ENCODE data around the gene RANBP10. TPM values are rescaled to one million over a fixed set of nuclear protein-coding genes. Genes with fewer than 3 reads are reported as not detected.
A peak's percentile ranks its signal among the peaks of the same experiment; 100 is the strongest.

Gene RANBP10
- total and polyA plus RNA-seq, 2 of the 13 experiments (the other 11 are each of a cell fraction or from before 2014, with no cell fraction given): 9.2 to 22.7 TPM

DNA sequence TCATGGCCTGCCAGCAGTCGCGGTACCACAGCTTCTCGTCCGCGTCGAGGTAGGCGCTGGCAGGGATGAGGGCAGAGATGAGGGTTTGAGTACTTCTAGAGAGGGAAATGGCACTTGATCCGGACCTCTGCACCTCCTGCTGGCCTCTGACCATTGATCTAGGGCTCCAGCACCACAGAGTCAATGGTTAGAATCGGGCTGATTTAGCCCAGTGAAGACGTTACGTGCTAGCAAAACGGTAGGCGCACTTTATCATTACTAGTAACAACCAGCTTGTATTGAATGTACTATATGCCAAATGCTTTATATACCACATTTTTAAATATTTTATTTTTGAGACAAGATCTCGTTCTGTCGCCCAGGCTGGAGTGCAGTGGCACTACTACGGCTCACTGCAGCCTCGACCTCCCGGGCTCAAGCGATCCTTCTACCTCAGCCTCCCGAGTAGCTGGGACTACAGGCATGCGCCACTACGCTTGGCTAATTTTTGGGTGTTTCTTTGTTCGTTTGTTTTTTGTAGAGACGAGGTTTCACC lies 855 bp upstream of the RANBP10 start (continued):
- TF ChIP-seq TIGD3 (CRISPR knock-in tag; IDR thresholded peaks at IDR 0.05; ENCODE audit: borderline replicate concordance) (no peak), ATRX (CRISPR knock-in tag; IDR thresholded peaks at IDR 0.05; ENCODE audit: borderline replicate concordance) (0 out of 2 replicates have a peak, but pooled peaks have one; percentile 31), ZNF773 (CRISPR knock-in tag; IDR thresholded peaks at IDR 0.05; ENCODE audit: borderline replicate concordance) (no peak), ZNF563 (CRISPR knock-in tag; IDR thresholded peaks at IDR 0.05) (no peak), ZNF264 (CRISPR knock-in tag; IDR thresholded peaks at IDR 0.05) (no peak), KDM1A (CRISPR knock-in tag; IDR thresholded peaks at IDR 0.05) (no peak), PHB2 (IDR thresholded peaks at IDR 0.05; ENCODE audit: partially characterized antibody) (no peak), ZNF232 (CRISPR knock-in tag; IDR thresholded peaks at IDR 0.05; ENCODE audit: borderline replicate concordance) (0 out of 2 replicates have a peak, but pooled peaks have one; percentile 23), ZNF251 (CRISPR knock-in tag; IDR thresholded peaks at IDR 0.05) (no peak), ZNF616 (CRISPR knock-in tag; IDR thresholded peaks at IDR 0.05; ENCODE audit: low read depth) (no peak), SUZ12 (IDR thresholded peaks at IDR 0.05; ENCODE audit: low read depth, low read length) (no peak), MEIS1 (CRISPR knock-in tag; IDR thresholded peaks at IDR 0.05; ENCODE audit: borderline replicate concordance) (no peak), TAF1 (CRISPR knock-in tag; IDR thresholded peaks at IDR 0.05) (no peak), ZNF382 (CRISPR knock-in tag; IDR thresholded peaks at IDR 0.05; ENCODE audit: borderline replicate concordance) (no peak), ZFP82 (CRISPR knock-in tag; IDR thresholded peaks at IDR 0.05; ENCODE audit: borderline replicate concordance) (no peak)
- TF ChIP-seq, protein P1, sequence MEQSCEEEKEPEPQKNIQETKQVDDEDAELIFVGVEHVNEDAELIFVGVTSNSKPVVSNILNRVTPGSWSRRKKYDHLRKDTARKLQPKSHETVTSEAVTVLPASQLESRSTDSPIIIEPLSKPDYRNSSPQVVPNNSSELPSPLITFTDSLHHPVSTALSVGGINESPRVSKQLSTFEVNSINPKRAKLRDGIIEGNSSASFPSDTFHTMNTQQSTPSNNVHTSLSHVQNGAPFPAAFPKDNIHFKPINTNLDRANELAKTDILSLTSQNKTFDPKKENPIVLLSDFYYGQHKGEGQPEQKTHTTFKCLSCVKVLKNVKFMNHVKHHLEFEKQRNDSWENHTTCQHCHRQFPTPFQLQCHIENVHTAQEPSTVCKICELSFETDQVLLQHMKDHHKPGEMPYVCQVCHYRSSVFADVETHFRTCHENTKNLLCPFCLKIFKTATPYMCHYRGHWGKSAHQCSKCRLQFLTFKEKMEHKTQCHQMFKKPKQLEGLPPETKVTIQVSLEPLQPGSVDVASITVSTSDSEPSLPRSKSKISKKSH (CRISPR knock-in tag; IDR thresholded peaks at IDR 0.05; ENCODE audit: borderline replicate concordance): no peak
- TF ChIP-seq, protein P2, sequence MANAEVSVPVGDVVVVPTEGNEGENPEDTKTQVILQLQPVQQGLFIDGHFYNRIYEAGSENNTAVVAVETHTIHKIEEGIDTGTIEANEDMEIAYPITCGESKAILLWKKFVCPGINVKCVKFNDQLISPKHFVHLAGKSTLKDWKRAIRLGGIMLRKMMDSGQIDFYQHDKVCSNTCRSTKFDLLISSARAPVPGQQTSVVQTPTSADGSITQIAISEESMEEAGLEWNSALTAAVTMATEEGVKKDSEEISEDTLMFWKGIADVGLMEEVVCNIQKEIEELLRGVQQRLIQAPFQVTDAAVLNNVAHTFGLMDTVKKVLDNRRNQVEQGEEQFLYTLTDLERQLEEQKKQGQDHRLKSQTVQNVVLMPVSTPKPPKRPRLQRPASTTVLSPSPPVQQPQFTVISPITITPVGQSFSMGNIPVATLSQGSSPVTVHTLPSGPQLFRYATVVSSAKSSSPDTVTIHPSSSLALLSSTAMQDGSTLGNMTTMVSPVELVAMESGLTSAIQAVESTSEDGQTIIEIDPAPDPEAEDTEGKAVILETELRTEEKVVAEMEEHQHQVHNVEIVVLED (CRISPR knock-in tag; IDR thresholded peaks at IDR 0.05; ENCODE audit: borderline replicate concordance): no peak; the same call in 1 of the 2 replicates
- TF ChIP-seq, protein P3, sequence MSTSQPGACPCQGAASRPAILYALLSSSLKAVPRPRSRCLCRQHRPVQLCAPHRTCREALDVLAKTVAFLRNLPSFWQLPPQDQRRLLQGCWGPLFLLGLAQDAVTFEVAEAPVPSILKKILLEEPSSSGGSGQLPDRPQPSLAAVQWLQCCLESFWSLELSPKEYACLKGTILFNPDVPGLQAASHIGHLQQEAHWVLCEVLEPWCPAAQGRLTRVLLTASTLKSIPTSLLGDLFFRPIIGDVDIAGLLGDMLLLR (CRISPR knock-in tag; IDR thresholded peaks at IDR 0.05): no peak
- TF ChIP-seq, protein P4, sequence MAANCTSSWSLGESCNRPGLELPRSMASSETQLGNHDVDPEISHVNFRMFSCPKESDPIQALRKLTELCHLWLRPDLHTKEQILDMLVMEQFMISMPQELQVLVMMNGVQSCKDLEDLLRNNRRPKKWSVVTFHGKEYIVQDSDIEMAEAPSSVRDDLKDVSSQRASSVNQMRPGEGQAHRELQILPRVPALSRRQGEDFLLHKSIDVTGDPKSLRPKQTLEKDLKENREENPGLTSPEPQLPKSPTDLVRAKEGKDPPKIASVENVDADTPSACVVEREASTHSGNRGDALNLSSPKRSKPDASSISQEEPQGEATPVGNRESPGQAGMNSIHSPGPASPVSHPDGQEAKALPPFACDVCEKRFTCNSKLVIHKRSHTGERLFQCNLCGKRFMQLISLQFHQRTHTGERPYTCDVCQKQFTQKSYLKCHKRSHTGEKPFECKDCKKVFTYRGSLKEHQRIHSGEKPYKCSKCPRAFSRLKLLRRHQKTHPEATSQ (CRISPR knock-in tag; IDR thresholded peaks at IDR 0.05; ENCODE audit: borderline replicate concordance): peak; percentile 64; the same call in 1 of the 2 replicates
- TF ChIP-seq, protein P5, sequence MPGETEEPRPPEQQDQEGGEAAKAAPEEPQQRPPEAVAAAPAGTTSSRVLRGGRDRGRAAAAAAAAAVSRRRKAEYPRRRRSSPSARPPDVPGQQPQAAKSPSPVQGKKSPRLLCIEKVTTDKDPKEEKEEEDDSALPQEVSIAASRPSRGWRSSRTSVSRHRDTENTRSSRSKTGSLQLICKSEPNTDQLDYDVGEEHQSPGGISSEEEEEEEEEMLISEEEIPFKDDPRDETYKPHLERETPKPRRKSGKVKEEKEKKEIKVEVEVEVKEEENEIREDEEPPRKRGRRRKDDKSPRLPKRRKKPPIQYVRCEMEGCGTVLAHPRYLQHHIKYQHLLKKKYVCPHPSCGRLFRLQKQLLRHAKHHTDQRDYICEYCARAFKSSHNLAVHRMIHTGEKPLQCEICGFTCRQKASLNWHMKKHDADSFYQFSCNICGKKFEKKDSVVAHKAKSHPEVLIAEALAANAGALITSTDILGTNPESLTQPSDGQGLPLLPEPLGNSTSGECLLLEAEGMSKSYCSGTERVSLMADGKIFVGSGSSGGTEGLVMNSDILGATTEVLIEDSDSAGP (CRISPR knock-in tag; IDR thresholded peaks at IDR 0.05; ENCODE audit: borderline replicate concordance): no peak

Data from HepG2 (cell line).